K562 (cell line): ENCODE results near the gene SYT3. TPM values are rescaled to one million over a fixed set of nuclear protein-coding genes. Genes with fewer than 3 reads are reported as not detected.

Experiments
- ATAC-seq: fragments of 200-7000 bp; cut with Tn5 transposase; 3 replicates; pipeline ENCODE4 v1.9.1; 2020; ENCODE audit warnings: moderate library complexity
- BruUV-seq: library from RNA; stranded (reverse); fragments of 400-500 nt; replicated peaks from 2 replicates; lab custom pipeline; 2021; lab: Mats Ljungman, UMichigan
- CTCF ChIA-PET: fragments of 300-600 bp; formaldehyde crosslinking; extraction: SDS; loops from one replicate; lab custom pipeline; 2021; ENCODE audit warnings: low intra/inter-chr PET ratio; lab: Yijun Ruan, JAX
- POLR2A ChIA-PET: fragments of 300-600, 350-650 bp; sonication (Branson Sonifier 250); formaldehyde crosslinking; extraction: SDS; loops from one replicate; lab custom pipeline; 2021; ENCODE audit warnings: antibody characterized with exemption, inconsistent platforms; lab: Yijun Ruan, JAX
- DNase-seq, 4 experiments: peaks; one replicate each; pipeline versions ENCODE4 v3.0.0 to v3.0.0-alpha.2; 2011 to 2018; ENCODE audit warnings: low spot score in 3 of 4, mixed read lengths in 3 of 4; ENCODE audit errors: extremely low read depth in 1 of 4
- FAIRE-seq: peaks from 2 replicates; lab custom pipeline; 2011; peaks lifted over from hg19 to GRCh38; lab: Jason Lieb, UNC
- H2AFZ ChIP-seq: 2 replicates; pipeline ENCODE4 v1.6.0; 2011; ENCODE audit warnings: low read depth, low read length, control low read depth, inconsistent platforms
- H3K27ac ChIP-seq: fragments of 200-600 bp; 3 replicates; pipeline ENCODE4 v1.8.0; 2011; ENCODE audit warnings: low read depth, mild to moderate bottlenecking, control low read depth, inconsistent platforms, low read length, moderate library complexity, mixed read lengths; ENCODE audit errors: extremely low read depth
- H3K27me3 ChIP-seq, 2 experiments: fragments of 300-600 bp in 1 of 2; 2 replicates in 1 of 2; 3 replicates in 1 of 2; pipeline versions ENCODE4 v1.6.0 to v1.8.0; 2011; ENCODE audit warnings: inconsistent platforms in 2 of 2, low read length in 2 of 2, mild to moderate bottlenecking in 1 of 2, mixed read lengths in 1 of 2, moderate library complexity in 1 of 2; ENCODE audit not compliant: control insufficient read depth in 2 of 2, insufficient read depth in 2 of 2
- H3K36me3 ChIP-seq: fragments of 300-600 bp; 3 replicates; pipeline ENCODE4 v1.8.0; 2011; ENCODE audit warnings: mild to moderate bottlenecking, low read length, inconsistent platforms; ENCODE audit not compliant: control insufficient read depth, insufficient read depth
- H3K4me1 ChIP-seq, 2 experiments: fragments of 200-600 bp in 1 of 2; replicated peaks in 1 of 2; 2 replicates in 1 of 2; 3 replicates in 1 of 2; pipeline versions ENCODE4 v1.5.1 to v1.8.0; 2011; ENCODE audit warnings: inconsistent platforms in 2 of 2, low read length in 2 of 2, mild to moderate bottlenecking in 1 of 2, mixed read lengths in 1 of 2, moderate library complexity in 1 of 2; ENCODE audit not compliant: control insufficient read depth in 2 of 2, insufficient read depth in 2 of 2
- H3K4me2 ChIP-seq: 2 replicates; pipeline ENCODE4 v1.6.1; 2011; ENCODE audit warnings: low read length, control low read depth, inconsistent platforms, mixed read lengths; ENCODE audit not compliant: insufficient read depth
- H3K4me3 ChIP-seq: fragments of 200-600 bp; sonication (generic), shearing (Covaris generic); 2 replicates; pipeline ENCODE4 v1.5.1; 2016; ENCODE audit warnings: control low read depth, inconsistent platforms
- H3K79me2 ChIP-seq: fragments of 200-600 bp; 3 replicates; pipeline ENCODE4 v1.8.0; 2011; ENCODE audit warnings: low read length, inconsistent platforms; ENCODE audit not compliant: control insufficient read depth, insufficient read depth
- H3K9ac ChIP-seq, 2 experiments: 2 replicates each; pipeline versions ENCODE4 v1.6.0 to v1.6.1; 2011; ENCODE audit warnings: low read depth in 2 of 2, low read length in 2 of 2, control low read depth in 1 of 2, inconsistent platforms in 1 of 2, mild to moderate bottlenecking in 1 of 2, mixed read lengths in 1 of 2; ENCODE audit not compliant: insufficient read depth in 1 of 2
- H3K9me1 ChIP-seq: one replicate; pipeline ENCODE4 v1.6.0; 2011; ENCODE audit warnings: inconsistent platforms, mild to moderate bottlenecking, low read length, moderate library complexity; ENCODE audit not compliant: control insufficient read depth, insufficient read depth
- H3K9me3 ChIP-seq: replicated peaks from 2 replicates; pipeline ENCODE4 v1.5.1; 2011; ENCODE audit warnings: low read depth, low read length, inconsistent platforms; ENCODE audit not compliant: control insufficient read depth, insufficient read depth
- H4K20me1 ChIP-seq: replicated peaks from 2 replicates; pipeline ENCODE4 v1.6.1; 2011; ENCODE audit warnings: low read length, inconsistent platforms, mixed read lengths; ENCODE audit not compliant: control insufficient read depth, insufficient read depth
- CXXC5 ChIP-seq: fragments of 250-450 bp; sonication (Bioruptor Pico); IDR thresholded peaks from 2 replicates; pipeline ENCODE4 v1.8.0; 2022; ENCODE audit warnings: inconsistent platforms, mild to moderate bottlenecking, moderate library complexity
- ELK1 ChIP-seq: sonication (generic); formaldehyde crosslinking; IDR thresholded peaks from 2 replicates; pipeline ENCODE4 v1.8.1; 2022; ENCODE audit warnings: missing genetic modification reagents
- GABPB2 ChIP-seq: fragments of 250-450 bp; sonication (Bioruptor Pico); conservative IDR thresholded peaks from 2 replicates; pipeline ENCODE4 v1.5.1; 2021; ENCODE audit warnings: mild to moderate bottlenecking
- HNRNPLL ChIP-seq: fragments of 200-400 bp; formaldehyde crosslinking; IDR thresholded peaks from 2 replicates; pipeline ENCODE4 v1.6.1; 2017; ENCODE audit warnings: low read length, low read depth, mild to moderate bottlenecking; ENCODE audit not compliant: poor library complexity, severe bottlenecking
- KDM1A ChIP-seq, 2 experiments: fragments of 450-650 bp; IDR thresholded peaks; 2 replicates each; pipeline ENCODE4 v1.6.1; 2016; ENCODE audit warnings: mild to moderate bottlenecking in 2 of 2
- KDM2B ChIP-seq: fragments of 250-450 bp; sonication (Bioruptor Pico); IDR thresholded peaks from 2 replicates; pipeline ENCODE4 v1.8.0; 2021; ENCODE audit warnings: mild to moderate bottlenecking, moderate library complexity
- TARDBP ChIP-seq: fragments of 450-650 bp; IDR thresholded peaks from 2 replicates; pipeline ENCODE4 v1.6.1; 2016
- ZNF311 ChIP-seq: fragments of 250-450 bp; sonication (Bioruptor Pico); IDR thresholded peaks from 2 replicates; pipeline ENCODE4 v1.4.0; 2020; ENCODE audit warnings: mild to moderate bottlenecking, moderate library complexity
- WGBS: fragments of 100-300 bp; shearing (Covaris generic); methylation state at CpG from one replicate; pipeline ENCODE4 v1.1.6; 2016; ENCODE audit warnings: low coverage, mixed read lengths; ENCODE audit not compliant: insufficient coverage; ENCODE audit errors: missing lambda C conversion rate; 5-methylcytosine and 5-hydroxymethylcytosine counted together
- in situ Hi-C: fragments of 300-500 bp; cut with MboI; formaldehyde crosslinking; loops from 4 replicates; pipeline ENCODE4 v1.15.0; 2018; ENCODE audit warnings: inconsistent platforms, mixed read lengths
- intact Hi-C: fragments of 100-400 bp; cut with micrococcal nuclease; formaldehyde crosslinking; loops from 2 replicates; pipeline ENCODE4 v1.14.2; 2022
- polyA plus RNA-seq, 8 experiments: library from polyadenylated mRNA; depleted of rRNA in 4 of 8; stranded (reverse) in 5 of 8; unstranded in 3 of 8; fragments of >200 nt; fragmentation: Nextera tagmentation in 2 of 8; fragmentation: Illumina TruSeq in 1 of 8; extraction: Ambion mirVana in 2 of 8; extraction: Trizol in 1 of 8; gene quantifications; 2 replicates each; pipeline versions ENCODE4 v1.2.1 to v1.2.3, GENCODE V29; 2011 to 2014; ENCODE audit warnings: inconsistent platforms in 1 of 8, missing spikeins in 1 of 8
- total RNA-seq, 7 experiments: library from RNA; depleted of rRNA in 6 of 7; stranded (reverse); fragments of >200 nt in 6 of 7; fragmentation: Illumina TruSeq in 2 of 7; extraction: Trizol in 2 of 7; gene quantifications; 2 replicates each; pipeline versions ENCODE4 v1.2.1 to v1.2.3, GENCODE V29; 2011 to 2021; ENCODE audit warnings: low replicate concordance in 1 of 7
- TF ChIP-seq, protein P1 (sequence below): fragments of 250-450 bp; sonication (Bioruptor Pico); IDR thresholded peaks from 2 replicates; pipeline ENCODE4 v1.4.0; 2020
- TF ChIP-seq, protein P2 (sequence below): IDR thresholded peaks from 3 replicates; pipeline ENCODE4 v1.6.1; 2011; ENCODE audit warnings: borderline replicate concordance, mild to moderate bottlenecking, moderate library complexity; ENCODE audit not compliant: insufficient read length; ENCODE audit errors: extremely low read depth

Gene SYT3
- total and polyA plus RNA-seq, 9 of the 15 experiments (the other 6 are each of a cell fraction or from before 2014, with no cell fraction given), result 0.36 to 2.0 (median 0.54) TPM; not detected in 2

- DNase-seq (no peak), FAIRE-seq (no peak), ATAC-seq (no peak)
- ChIA-PET CTCF (no interaction called here), POLR2A (interaction anchor here (0.7 kb wide), 1 partner anchor 153 kb away, joined by 3 read pairs; no protein-coding TSS in a partner anchor)
- 47% methylated on average over 12 of the region's 16 CpGs for WGBS
- Histone ChIP-seq H3K27ac (no peak overlapping the region), H3K9me3 (peaks cover 9% of the 10 kb centered on the region), H3K4me2 (no peak overlapping the region), H3K79me2 (peaks cover 7% of the 10 kb centered on the region; the same call in 2 of the 3 replicates), H3K27me3 (peaks cover 0 to 3% of the 10 kb centered on the region in 2 experiments; a peak in 2 of 5 replicates), H2AFZ (no peak overlapping the region), H3K9ac (no peak overlapping the region), H3K36me3 (no peaks in the 10 kb centered on the region), H3K4me3 (no peak overlapping the region), H4K20me1 (peaks cover 3% of the 10 kb centered on the region; the same call in 1 of the 2 replicates), H3K4me1 (peaks cover 0 to 52% of the 10 kb centered on the region in 2 experiments; a peak in 4 of 5 replicates), H3K9me1 (no peaks in the 10 kb centered on the region)
- in situ Hi-C loops (no loop called here), intact Hi-C loops (no loop called here)
- BruUV-seq, result no TSS peak
- no peak for TF ChIP-seq GABPB2 (CRISPR knock-in tag)
- peak; percentile 59 to 71; a peak in 3 of 4 replicates for TF ChIP-seq KDM1A (IDR thresholded peaks at IDR 0.05)
- TF ChIP-seq, protein P1, sequence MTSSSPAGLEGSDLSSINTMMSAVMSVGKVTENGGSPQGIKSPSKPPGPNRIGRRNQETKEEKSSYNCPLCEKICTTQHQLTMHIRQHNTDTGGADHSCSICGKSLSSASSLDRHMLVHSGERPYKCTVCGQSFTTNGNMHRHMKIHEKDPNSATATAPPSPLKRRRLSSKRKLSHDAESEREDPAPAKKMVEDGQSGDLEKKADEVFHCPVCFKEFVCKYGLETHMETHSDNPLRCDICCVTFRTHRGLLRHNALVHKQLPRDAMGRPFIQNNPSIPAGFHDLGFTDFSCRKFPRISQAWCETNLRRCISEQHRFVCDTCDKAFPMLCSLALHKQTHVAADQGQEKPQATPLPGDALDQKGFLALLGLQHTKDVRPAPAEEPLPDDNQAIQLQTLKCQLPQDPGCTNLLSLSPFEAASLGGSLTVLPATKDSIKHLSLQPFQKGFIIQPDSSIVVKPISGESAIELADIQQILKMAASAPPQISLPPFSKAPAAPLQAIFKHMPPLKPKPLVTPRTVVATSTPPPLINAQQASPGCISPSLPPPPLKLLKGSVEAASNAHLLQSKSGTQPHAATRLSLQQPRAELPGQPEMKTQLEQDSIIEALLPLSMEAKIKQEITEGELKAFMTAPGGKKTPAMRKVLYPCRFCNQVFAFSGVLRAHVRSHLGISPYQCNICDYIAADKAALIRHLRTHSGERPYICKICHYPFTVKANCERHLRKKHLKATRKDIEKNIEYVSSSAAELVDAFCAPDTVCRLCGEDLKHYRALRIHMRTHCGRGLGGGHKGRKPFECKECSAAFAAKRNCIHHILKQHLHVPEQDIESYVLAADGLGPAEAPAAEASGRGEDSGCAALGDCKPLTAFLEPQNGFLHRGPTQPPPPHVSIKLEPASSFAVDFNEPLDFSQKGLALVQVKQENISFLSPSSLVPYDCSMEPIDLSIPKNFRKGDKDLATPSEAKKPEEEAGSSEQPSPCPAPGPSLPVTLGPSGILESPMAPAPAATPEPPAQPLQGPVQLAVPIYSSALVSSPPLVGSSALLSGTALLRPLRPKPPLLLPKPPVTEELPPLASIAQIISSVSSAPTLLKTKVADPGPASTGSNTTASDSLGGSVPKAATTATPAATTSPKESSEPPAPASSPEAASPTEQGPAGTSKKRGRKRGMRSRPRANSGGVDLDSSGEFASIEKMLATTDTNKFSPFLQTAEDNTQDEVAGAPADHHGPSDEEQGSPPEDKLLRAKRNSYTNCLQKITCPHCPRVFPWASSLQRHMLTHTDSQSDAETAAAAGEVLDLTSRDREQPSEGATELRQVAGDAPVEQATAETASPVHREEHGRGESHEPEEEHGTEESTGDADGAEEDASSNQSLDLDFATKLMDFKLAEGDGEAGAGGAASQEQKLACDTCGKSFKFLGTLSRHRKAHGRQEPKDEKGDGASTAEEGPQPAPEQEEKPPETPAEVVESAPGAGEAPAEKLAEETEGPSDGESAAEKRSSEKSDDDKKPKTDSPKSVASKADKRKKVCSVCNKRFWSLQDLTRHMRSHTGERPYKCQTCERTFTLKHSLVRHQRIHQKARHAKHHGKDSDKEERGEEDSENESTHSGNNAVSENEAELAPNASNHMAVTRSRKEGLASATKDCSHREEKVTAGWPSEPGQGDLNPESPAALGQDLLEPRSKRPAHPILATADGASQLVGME (CRISPR knock-in tag), result no peak
- TF ChIP-seq CXXC5 (CRISPR knock-in tag), result no peak
- no peak for TF ChIP-seq HNRNPLL
- TF ChIP-seq, protein P2, sequence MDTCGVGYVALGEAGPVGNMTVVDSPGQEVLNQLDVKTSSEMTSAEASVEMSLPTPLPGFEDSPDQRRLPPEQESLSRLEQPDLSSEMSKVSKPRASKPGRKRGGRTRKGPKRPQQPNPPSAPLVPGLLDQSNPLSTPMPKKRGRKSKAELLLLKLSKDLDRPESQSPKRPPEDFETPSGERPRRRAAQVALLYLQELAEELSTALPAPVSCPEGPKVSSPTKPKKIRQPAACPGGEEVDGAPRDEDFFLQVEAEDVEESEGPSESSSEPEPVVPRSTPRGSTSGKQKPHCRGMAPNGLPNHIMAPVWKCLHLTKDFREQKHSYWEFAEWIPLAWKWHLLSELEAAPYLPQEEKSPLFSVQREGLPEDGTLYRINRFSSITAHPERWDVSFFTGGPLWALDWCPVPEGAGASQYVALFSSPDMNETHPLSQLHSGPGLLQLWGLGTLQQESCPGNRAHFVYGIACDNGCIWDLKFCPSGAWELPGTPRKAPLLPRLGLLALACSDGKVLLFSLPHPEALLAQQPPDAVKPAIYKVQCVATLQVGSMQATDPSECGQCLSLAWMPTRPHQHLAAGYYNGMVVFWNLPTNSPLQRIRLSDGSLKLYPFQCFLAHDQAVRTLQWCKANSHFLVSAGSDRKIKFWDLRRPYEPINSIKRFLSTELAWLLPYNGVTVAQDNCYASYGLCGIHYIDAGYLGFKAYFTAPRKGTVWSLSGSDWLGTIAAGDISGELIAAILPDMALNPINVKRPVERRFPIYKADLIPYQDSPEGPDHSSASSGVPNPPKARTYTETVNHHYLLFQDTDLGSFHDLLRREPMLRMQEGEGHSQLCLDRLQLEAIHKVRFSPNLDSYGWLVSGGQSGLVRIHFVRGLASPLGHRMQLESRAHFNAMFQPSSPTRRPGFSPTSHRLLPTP, result no peak
- no peak for TF ChIP-seq ZNF311 (CRISPR knock-in tag)
- TF ChIP-seq KDM2B, result no peak
- no peak for TF ChIP-seq TARDBP
- no peak for TF ChIP-seq ELK1 (CRISPR knock-in tag)
Observed at GRCh38 chr19:50662651-50663481, 23.2 kb upstream of the SYT3 start.
